ENCODE data around the gene SH3BP1. TPM values are rescaled to one million over a fixed set of nuclear protein-coding genes. Genes with fewer than 3 reads are reported as not detected.
"Not testable (repeated sequence)": the region's sequence is repeated elsewhere in the genome, so short reads cannot be mapped to it uniquely, and the experiment has no call there.

Gene SH3BP1, protein sequence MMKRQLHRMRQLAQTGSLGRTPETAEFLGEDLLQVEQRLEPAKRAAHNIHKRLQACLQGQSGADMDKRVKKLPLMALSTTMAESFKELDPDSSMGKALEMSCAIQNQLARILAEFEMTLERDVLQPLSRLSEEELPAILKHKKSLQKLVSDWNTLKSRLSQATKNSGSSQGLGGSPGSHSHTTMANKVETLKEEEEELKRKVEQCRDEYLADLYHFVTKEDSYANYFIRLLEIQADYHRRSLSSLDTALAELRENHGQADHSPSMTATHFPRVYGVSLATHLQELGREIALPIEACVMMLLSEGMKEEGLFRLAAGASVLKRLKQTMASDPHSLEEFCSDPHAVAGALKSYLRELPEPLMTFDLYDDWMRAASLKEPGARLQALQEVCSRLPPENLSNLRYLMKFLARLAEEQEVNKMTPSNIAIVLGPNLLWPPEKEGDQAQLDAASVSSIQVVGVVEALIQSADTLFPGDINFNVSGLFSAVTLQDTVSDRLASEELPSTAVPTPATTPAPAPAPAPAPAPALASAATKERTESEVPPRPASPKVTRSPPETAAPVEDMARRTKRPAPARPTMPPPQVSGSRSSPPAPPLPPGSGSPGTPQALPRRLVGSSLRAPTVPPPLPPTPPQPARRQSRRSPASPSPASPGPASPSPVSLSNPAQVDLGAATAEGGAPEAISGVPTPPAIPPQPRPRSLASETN
- total RNA-seq (ENCODE audit: low replicate concordance) = 10.3 and 10.9 TPM in 2 replicates

DNA sequence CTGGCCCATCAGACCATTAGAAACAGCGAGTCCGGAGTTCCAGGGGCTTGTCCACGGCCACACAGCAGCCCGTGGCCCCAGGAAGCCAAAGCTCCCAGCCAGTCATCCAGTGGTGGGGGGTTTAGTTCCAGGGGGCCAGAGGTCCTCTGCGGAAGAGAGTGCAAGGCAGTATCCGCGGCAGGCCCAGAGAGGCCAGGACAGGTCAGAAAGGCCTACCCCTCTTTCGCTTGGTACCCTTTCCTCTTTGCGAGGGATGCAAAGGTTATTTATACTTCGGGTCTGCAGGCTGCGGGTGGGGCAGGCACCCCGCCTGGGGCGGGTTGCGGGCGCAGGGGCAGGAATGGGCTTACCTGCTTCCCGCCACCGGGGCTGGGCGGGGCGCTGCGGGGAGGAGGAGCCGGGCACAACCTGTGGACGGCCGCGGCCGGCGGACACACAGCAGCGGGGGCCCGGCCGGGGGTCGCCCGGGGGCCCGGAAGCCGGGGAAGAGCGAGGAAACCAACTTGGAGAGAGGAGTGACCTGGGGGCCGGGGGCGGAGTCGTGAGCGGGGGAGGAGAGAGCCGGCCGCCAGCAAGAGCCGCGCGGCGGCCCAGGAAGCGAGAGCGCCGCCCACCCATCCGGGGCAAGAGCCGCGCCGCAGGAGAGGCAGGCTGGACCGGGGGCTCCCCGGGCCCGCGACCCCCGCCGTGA lies at the start of gene SH3BP1:
Gene SH3BP1, plus strand, starts transcription at position 600 of the 691 bp plus-strand sequence. CDS start 119 bp downstream, outside the sequence.
- Histone ChIP-seq H3K79me2 (ENCODE audit: low read depth) (peaks cover 6% of the 10 kb centered on the region), H2AFZ (replicated peaks) (peak within 1 kb of the TSS; percentile 73), H3K27ac (no peak within 1 kb of the TSS), H3K4me3 (peak within 1 kb of the TSS; percentile 85), H4K20me1 (ENCODE audit: low read depth) (peaks cover 8% of the 10 kb centered on the region), H3K9ac (peak within 1 kb of the TSS; percentile 18), H3K36me3 (no peaks in the 10 kb centered on the region), H3K4me1 (peaks cover 12% of the 10 kb centered on the region), H3K27me3 (no peaks in the 10 kb centered on the region), H3K9me3 (ENCODE audit: low read depth) (no peaks in the 10 kb centered on the region), H3K4me2 (peak within 1 kb of the TSS; percentile 96), H3F3A (ENCODE audit: low read depth) (peaks cover 35% of the 10 kb centered on the region)
- Mint-ChIP-seq H3K9me3 (no peaks in the 10 kb centered on the region), H3K27me3 (ENCODE audit: insufficient read depth, low read depth) (peaks cover 11% of the 10 kb centered on the region), H3K36me3 (no peaks in the 10 kb centered on the region), H3K4me3 (peak within 1 kb of the TSS; percentile 83), H3K4me1 (peaks cover 31% of the 10 kb centered on the region), H3K27ac (peak within 1 kb of the TSS; percentile 90)
- TF ChIP-seq EZH2 (IDR thresholded peaks at IDR 0.05) (no peak), EZH2phosphoT487 (IDR thresholded peaks at IDR 0.05) (no peak)
- TF ChIP-seq, protein P1, sequence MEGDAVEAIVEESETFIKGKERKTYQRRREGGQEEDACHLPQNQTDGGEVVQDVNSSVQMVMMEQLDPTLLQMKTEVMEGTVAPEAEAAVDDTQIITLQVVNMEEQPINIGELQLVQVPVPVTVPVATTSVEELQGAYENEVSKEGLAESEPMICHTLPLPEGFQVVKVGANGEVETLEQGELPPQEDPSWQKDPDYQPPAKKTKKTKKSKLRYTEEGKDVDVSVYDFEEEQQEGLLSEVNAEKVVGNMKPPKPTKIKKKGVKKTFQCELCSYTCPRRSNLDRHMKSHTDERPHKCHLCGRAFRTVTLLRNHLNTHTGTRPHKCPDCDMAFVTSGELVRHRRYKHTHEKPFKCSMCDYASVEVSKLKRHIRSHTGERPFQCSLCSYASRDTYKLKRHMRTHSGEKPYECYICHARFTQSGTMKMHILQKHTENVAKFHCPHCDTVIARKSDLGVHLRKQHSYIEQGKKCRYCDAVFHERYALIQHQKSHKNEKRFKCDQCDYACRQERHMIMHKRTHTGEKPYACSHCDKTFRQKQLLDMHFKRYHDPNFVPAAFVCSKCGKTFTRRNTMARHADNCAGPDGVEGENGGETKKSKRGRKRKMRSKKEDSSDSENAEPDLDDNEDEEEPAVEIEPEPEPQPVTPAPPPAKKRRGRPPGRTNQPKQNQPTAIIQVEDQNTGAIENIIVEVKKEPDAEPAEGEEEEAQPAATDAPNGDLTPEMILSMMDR (IDR thresholded peaks at IDR 0.05) = no peak
- peak; percentile 80 for DNase-seq (ENCODE audit: low spot score)

DNA sequence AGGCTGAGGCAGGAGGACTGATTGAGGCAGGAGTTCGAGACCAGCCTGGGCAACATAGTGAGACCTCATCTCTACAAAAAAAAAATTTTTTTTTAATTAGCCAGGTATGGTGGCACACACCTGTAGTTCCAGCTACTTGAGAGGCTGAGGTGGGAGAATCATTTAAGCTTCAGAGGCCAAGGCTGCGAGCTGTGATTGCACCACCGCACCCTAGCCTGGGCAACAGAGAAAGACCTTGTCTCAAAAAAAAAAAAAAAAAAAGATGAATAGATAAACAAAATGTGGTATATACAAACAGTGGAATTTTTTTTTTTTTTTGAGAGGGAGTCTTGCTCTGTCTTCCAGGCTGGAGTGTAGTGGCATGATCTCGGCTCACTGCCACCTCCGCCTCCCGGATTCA lies 48.4 kb upstream of the SH3BP1 start:
- not testable (repeated sequence) for H3K9ac ChIP-seq; H3K4me3 Mint-ChIP-seq; H3K27me3 ChIP-seq; H3K27ac ChIP-seq; H3K9me3 ChIP-seq (ENCODE audit: low read depth); H3F3A ChIP-seq (ENCODE audit: low read depth); H3K27ac Mint-ChIP-seq; H3K4me2 ChIP-seq; H3K36me3 ChIP-seq; H3K36me3 Mint-ChIP-seq; H2AFZ ChIP-seq (replicated peaks); H4K20me1 ChIP-seq (ENCODE audit: low read depth); H3K79me2 ChIP-seq (ENCODE audit: low read depth); H3K9me3 Mint-ChIP-seq; H3K4me3 ChIP-seq; H3K4me1 ChIP-seq; DNase-seq (ENCODE audit: low spot score)
- Mint-ChIP-seq H3K4me1 (peaks cover 12% of the 10 kb centered on the region), H3K27me3 (ENCODE audit: insufficient read depth, low read depth) (peaks cover 11% of the 10 kb centered on the region)

DNA sequence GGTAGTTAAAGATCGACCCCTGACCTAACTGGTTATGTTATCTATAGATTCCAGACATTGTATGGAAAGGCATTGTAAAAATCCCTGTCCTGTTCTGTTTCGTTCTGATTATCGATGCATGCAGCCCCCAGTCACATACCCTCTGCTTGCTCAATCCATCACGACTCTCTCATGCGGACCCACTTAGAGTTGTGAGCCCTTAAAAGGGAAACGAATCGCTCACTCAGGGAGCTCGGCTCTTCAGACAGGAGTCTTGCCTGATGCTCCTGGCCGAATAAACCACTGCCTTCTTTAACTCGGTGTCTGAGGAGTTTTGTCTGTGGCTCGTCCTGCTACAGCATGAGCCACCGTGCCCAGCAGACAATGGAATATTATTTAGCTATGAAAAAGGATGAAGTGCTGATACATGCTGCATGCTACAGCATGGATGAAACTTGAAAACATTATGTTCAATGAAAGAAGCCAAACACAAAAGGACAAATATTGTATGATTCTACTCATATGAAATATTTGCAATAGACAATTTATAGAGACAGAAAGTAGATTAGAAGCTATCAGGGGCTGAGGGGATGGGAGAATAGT lies 47.6 kb upstream of the SH3BP1 start:
- Mint-ChIP-seq H3K9me3 (no peaks in the 10 kb centered on the region), H3K36me3 (no peaks in the 10 kb centered on the region), H3K27me3 (ENCODE audit: insufficient read depth, low read depth) (peaks cover 15% of the 10 kb centered on the region), H3K27ac (peak overlapping the region; percentile 51), H3K4me3 (peak overlapping the region; percentile 85), H3K4me1 (peaks cover 12% of the 10 kb centered on the region)
- Histone ChIP-seq H2AFZ (replicated peaks) (peak overlapping the region; percentile 40), H4K20me1 (ENCODE audit: low read depth) (no peaks in the 10 kb centered on the region), H3K4me2 (peak overlapping the region; percentile 45), H3K4me3 (peak overlapping the region; percentile 19), H3K4me1 (no peaks in the 10 kb centered on the region), H3K36me3 (no peaks in the 10 kb centered on the region), H3K9me3 (ENCODE audit: low read depth) (no peaks in the 10 kb centered on the region), H3F3A (ENCODE audit: low read depth) (peaks cover 5% of the 10 kb centered on the region), H3K27ac (no peak overlapping the region), H3K27me3 (no peaks in the 10 kb centered on the region), H3K79me2 (ENCODE audit: low read depth) (no peaks in the 10 kb centered on the region), H3K9ac (no peak overlapping the region)
- no peak for DNase-seq (ENCODE audit: low spot score)
- no peak for TF ChIP-seq EZH2 (IDR thresholded peaks at IDR 0.05)
- no peak for TF ChIP-seq EZH2phosphoT487 (IDR thresholded peaks at IDR 0.05)
- TF ChIP-seq, protein P1 (IDR thresholded peaks at IDR 0.05) = no peak
